PC-3 (cell line): Measurements from ENCODE around the gene DPH2. TPM values are rescaled to one million over a fixed set of nuclear protein-coding genes. Genes with fewer than 3 reads are reported as not detected.

Experiments used
- ATAC-seq: fragments of 200-7000 bp; cut with Tn5 transposase; 2 replicates; pipeline ENCODE4 v1.9.1; 2020; ENCODE audit warnings: mild to moderate bottlenecking, moderate library complexity
- BruUV-seq: library from RNA; stranded (reverse); fragments of 400-500 nt; replicated peaks from 2 replicates; lab custom pipeline; 2021; lab: Mats Ljungman, UMichigan
- CTCF ChIA-PET: fragments of 300-600 bp; sonication (Branson Sonifier 250); formaldehyde crosslinking; loops from one replicate; lab custom pipeline; 2022; ENCODE audit warnings: antibody characterized with exemption; lab: Charles Lee
- POLR2A ChIA-PET: fragments of 300-600 bp; sonication (Branson Sonifier 250); formaldehyde crosslinking; loops from one replicate; lab custom pipeline; 2022; ENCODE audit warnings: antibody characterized with exemption; ENCODE audit not compliant: unreplicated experiment; lab: Charles Lee
- DNase-seq: peaks from one replicate; pipeline ENCODE4 v3.0.0-alpha.2; 2015
- H2AFZ ChIP-seq: fragments of 300-600 bp; sonication (generic); 2 replicates; pipeline ENCODE4 v1.6.0; 2016; ENCODE audit warnings: antibody characterized with exemption, low read length
- H3F3A ChIP-seq: fragments of 300-600 bp; sonication (generic); one replicate; pipeline ENCODE4 v1.6.0; 2017; ENCODE audit warnings: antibody characterized with exemption, low read length, control low read depth, mild to moderate bottlenecking; ENCODE audit not compliant: unreplicated experiment
- H3K27ac ChIP-seq: fragments of 300-600 bp; sonication (generic); 2 replicates; pipeline ENCODE4 v1.5.1; 2016; ENCODE audit warnings: mild to moderate bottlenecking, low read length
- H3K27me3 ChIP-seq: fragments of 300-600 bp; sonication (generic); 2 replicates; pipeline ENCODE4 v1.6.1; 2016; ENCODE audit warnings: low read length, mixed read lengths
- H3K36me3 ChIP-seq: fragments of 300-600 bp; sonication (generic); 2 replicates; pipeline ENCODE4 v1.6.1; 2016; ENCODE audit warnings: low read depth, mixed run types, low read length, mixed read lengths
- H3K4me1 ChIP-seq: fragments of 300-600 bp; sonication (generic); 2 replicates; pipeline ENCODE4 v1.5.1; 2016; ENCODE audit warnings: low read length; ENCODE audit not compliant: insufficient read depth
- H3K4me2 ChIP-seq: fragments of 300-600 bp; sonication (generic); 2 replicates; pipeline ENCODE4 v1.6.0; 2016; ENCODE audit warnings: low read length
- H3K4me3 ChIP-seq: fragments of 300-600 bp; sonication (generic); 2 replicates; pipeline ENCODE4 v1.5.1; 2016; ENCODE audit warnings: mild to moderate bottlenecking, low read length, mixed read lengths
- H3K79me2 ChIP-seq: fragments of 300-600 bp; sonication (generic); 2 replicates; pipeline ENCODE4 v1.6.1; 2017; ENCODE audit warnings: low read length, mixed read lengths
- H3K9ac ChIP-seq: fragments of 300-600 bp; sonication (generic); 2 replicates; pipeline ENCODE4 v1.6.0; 2016; ENCODE audit warnings: mild to moderate bottlenecking, low read length
- H3K9me2 ChIP-seq: fragments of 300-600 bp; sonication (generic); replicated peaks from 2 replicates; pipeline ENCODE4 v1.6.1; 2016; ENCODE audit warnings: mixed run types, low read length, mixed read lengths
- H3K9me3 ChIP-seq: fragments of 300-600 bp; sonication (generic); 2 replicates; pipeline ENCODE4 v1.6.1; 2016; ENCODE audit warnings: low read length, mixed read lengths
- H4K20me1 ChIP-seq: fragments of 300-600 bp; sonication (generic); 2 replicates; pipeline ENCODE4 v1.6.1; 2016; ENCODE audit warnings: low read length, mixed read lengths
- CTCF ChIP-seq: fragments of 300-600 bp; sonication (generic); conservative IDR thresholded peaks from 2 replicates; pipeline ENCODE4 v1.5.1; 2017; ENCODE audit warnings: antibody characterized with exemption, low read depth, mild to moderate bottlenecking, low read length
- EZH2 ChIP-seq: fragments of 300-600 bp; sonication (generic); IDR thresholded peaks from one replicate; pipeline ENCODE4 v1.6.1; 2017; ENCODE audit warnings: antibody characterized with exemption, mild to moderate bottlenecking, low read length; ENCODE audit not compliant: unreplicated experiment
- EZH2phosphoT487 ChIP-seq: fragments of 300-600 bp; sonication (generic); IDR thresholded peaks from 2 replicates; pipeline ENCODE4 v1.6.1; 2018; ENCODE audit warnings: mild to moderate bottlenecking, antibody characterized with exemption, low read length, borderline replicate concordance
- intact Hi-C: fragments of 100-400 bp; cut with micrococcal nuclease; formaldehyde crosslinking; loops from 2 replicates; pipeline ENCODE4 v1.9.0; 2023
- total RNA-seq: library from RNA; depleted of rRNA; stranded (reverse); fragments of >200 nt; gene quantifications from 2 replicates; pipeline ENCODE4 v1.2.3, GENCODE V29; 2014

Gene DPH2
- total RNA-seq, 1 experiment from 2014 or later = 46.3 TPM

- no peak overlapping the region for H3K27ac ChIP-seq
- intact Hi-C loops = no loop called here
- no peaks in the 10 kb centered on the region for H3K9me2 ChIP-seq
- no peaks in the 10 kb centered on the region for H3K9me3 ChIP-seq
- BruUV-seq = no TSS peak
- ATAC-seq = no peak
- H3K4me3 ChIP-seq = no peak overlapping the region
- no peaks in the 10 kb centered on the region for H4K20me1 ChIP-seq
- no peaks in the 10 kb centered on the region for H3K36me3 ChIP-seq
- H2AFZ ChIP-seq = no peak overlapping the region
- no peaks in the 10 kb centered on the region for H3K79me2 ChIP-seq
- H3K9ac ChIP-seq = no peak overlapping the region
- no peak for DNase-seq
- ChIA-PET POLR2A (no interaction called here), CTCF (no interaction called here)
- no peak for TF ChIP-seq EZH2phosphoT487
- TF ChIP-seq CTCF = no peak
- no peak for TF ChIP-seq EZH2
- H3K4me1 ChIP-seq = peaks cover 9% of the 10 kb centered on the region; the same call in 1 of the 2 replicates
- no peaks in the 10 kb centered on the region for H3F3A ChIP-seq
- H3K4me2 ChIP-seq = no peak overlapping the region
- no peaks in the 10 kb centered on the region for H3K27me3 ChIP-seq
These were observed 26.9 kb downstream of the DPH2 start for GRCh38 chr1:43996733-43997115.

- no peaks in the 10 kb centered on the region for H3K27me3 ChIP-seq
- no peak overlapping the region for H3K4me2 ChIP-seq
- 0 out of 2 replicates have a peak, but pooled peaks cover 4% of the 10 kb centered on the region for H3K36me3 ChIP-seq
- H3K27ac ChIP-seq = no peak overlapping the region
- ChIA-PET POLR2A (no interaction called here), CTCF (no interaction called here)
- 0 out of 2 replicates have a peak, but pooled peaks cover 4% of the 10 kb centered on the region for H3K4me1 ChIP-seq
- H3K79me2 ChIP-seq = no peaks in the 10 kb centered on the region
- intact Hi-C loops = no loop called here
- H2AFZ ChIP-seq = no peak overlapping the region
- H3K4me3 ChIP-seq = no peak overlapping the region
- no peak for ATAC-seq
- no peaks in the 10 kb centered on the region for H4K20me1 ChIP-seq
- no peaks in the 10 kb centered on the region for H3K9me2 ChIP-seq
- DNase-seq = no peak
- no TSS peak for BruUV-seq
- no peak overlapping the region for H3K9ac ChIP-seq
- H3F3A ChIP-seq = no peaks in the 10 kb centered on the region
- H3K9me3 ChIP-seq = no peaks in the 10 kb centered on the region
- TF ChIP-seq CTCF = no peak
- TF ChIP-seq EZH2 = no peak
- no peak for TF ChIP-seq EZH2phosphoT487
These were observed 27.6 kb downstream of the DPH2 start for GRCh38 chr1:43997295-43997999.

GRCh38 chr1:43998000-43998378 is 28.2 kb downstream of the DPH2 start:
- no peaks in the 10 kb centered on the region for H3K79me2 ChIP-seq

More at GRCh38 chr1:43998000-43998378, 28.2 kb downstream of the DPH2 start:
- Histone ChIP-seq H3K9me3 (no peaks in the 10 kb centered on the region), H2AFZ (no peak overlapping the region), H3K27ac (no peak overlapping the region), H3K27me3 (no peaks in the 10 kb centered on the region), H3K9ac (no peak overlapping the region), H3K4me3 (no peak overlapping the region), H3K9me2 (no peaks in the 10 kb centered on the region), H3K4me2 (no peak overlapping the region), H3K36me3 (0 out of 2 replicates have a peak, but pooled peaks cover 4% of the 10 kb centered on the region), H3K4me1 (no peaks in the 10 kb centered on the region), H3F3A (no peaks in the 10 kb centered on the region), H4K20me1 (no peaks in the 10 kb centered on the region)
- ChIA-PET POLR2A (no interaction called here), CTCF (no interaction called here)
- no peak for TF ChIP-seq EZH2phosphoT487
- TF ChIP-seq CTCF = no peak
- TF ChIP-seq EZH2 = no peak
- BruUV-seq = no TSS peak
- ATAC-seq (no peak), DNase-seq (no peak)
- intact Hi-C loops = no loop called here
